SH-SY5Y (cell line): Measurements from ENCODE around the gene COPE.

ENCODE experiments used
- GATA2 ChIP-seq: IDR thresholded peaks from 2 replicates; pipeline ENCODE4 v1.6.1; 2011; ENCODE audit warnings: mild to moderate bottlenecking, low read depth, low read length
- GATA3 ChIP-seq: IDR thresholded peaks from 2 replicates; pipeline ENCODE4 v1.6.1; 2011; ENCODE audit warnings: low read depth, mild to moderate bottlenecking, low read length, moderate library complexity

Gene COPE

DNA sequence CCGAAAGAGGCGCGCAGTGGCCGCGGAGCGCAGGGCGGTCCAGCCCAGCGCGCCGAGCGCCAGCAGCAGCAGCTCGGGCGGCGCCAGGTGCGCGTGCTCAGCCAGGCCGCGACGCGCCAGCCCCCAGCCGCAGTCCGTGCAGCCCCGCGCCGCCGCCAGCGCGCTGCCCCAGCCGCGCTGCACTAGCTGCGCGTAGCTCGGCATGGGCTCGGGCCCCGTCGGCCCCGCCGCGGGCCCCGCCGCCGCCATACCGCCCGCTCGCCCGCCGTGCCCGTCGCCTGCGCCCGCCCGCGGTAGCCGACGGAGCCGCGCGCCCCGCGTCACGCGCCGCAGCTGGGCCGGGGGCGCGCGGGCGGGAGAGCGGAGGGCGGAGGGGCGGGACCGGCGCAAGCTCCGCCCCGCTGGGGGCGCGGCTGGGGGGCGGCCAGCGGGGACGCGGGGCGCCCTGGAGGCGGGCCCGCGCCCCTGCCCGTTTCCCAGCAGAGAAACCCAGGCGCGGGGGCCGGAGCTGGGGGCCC, 23.3 kb downstream of the COPE start, which contains the start of gene CERS1:
Gene CERS1 (minus strand): TSS at position 335 of the 518 bp plus-strand sequence. CDS start 86 bp downstream, at position 249.
- TF ChIP-seq GATA2 (no peak), GATA3 (no peak)

DNA sequence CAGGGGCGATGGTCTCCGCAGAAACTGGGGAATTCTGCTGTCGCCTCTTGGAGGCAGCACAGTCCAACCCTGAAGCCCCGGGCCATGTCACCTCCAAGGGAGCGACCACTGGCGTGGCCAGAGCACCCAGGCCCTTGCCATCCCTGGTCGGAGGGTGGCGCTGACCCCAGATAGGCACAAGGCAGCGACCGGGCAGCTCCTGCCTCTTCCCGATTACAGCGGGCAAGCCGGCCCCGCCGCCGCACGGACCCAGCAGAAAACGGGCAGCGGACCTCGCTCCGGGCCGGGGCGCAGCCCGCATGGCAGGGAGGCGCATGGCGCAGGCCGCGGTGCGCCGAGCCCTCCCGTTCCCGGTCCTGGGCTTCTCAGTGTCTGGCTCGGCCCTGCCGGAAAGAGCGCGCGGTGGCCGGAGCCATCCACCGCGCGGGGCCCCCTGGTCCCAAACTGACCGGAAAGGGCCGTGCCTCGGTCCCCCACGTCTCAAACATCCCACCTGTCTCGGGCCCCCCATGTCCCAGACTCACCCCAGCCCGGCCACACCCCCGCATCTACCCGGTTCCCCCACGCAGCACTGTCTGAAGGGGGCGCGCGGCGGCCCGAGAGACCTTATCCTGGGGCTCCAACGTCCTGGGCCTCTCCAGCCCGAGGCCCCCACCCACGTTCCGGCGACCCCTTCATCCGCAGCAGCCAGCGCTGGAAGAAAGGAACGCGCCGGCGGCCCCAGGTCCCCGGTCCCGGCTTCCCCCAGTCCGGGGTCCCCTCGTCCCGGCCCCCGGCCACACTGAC, 24.0 kb downstream of the COPE start:
- TF ChIP-seq GATA3 (no peak), GATA2 (no peak)

- TF ChIP-seq GATA3 (no peak), GATA2 (no peak)
These were observed 24.7 kb downstream of the COPE start for GRCh38 chr19:18894254-18895037.

GRCh38 chr19:18893587-18894253, 25.5 kb downstream of the COPE start:
- TF ChIP-seq GATA3 (no peak), GATA2 (no peak)

DNA sequence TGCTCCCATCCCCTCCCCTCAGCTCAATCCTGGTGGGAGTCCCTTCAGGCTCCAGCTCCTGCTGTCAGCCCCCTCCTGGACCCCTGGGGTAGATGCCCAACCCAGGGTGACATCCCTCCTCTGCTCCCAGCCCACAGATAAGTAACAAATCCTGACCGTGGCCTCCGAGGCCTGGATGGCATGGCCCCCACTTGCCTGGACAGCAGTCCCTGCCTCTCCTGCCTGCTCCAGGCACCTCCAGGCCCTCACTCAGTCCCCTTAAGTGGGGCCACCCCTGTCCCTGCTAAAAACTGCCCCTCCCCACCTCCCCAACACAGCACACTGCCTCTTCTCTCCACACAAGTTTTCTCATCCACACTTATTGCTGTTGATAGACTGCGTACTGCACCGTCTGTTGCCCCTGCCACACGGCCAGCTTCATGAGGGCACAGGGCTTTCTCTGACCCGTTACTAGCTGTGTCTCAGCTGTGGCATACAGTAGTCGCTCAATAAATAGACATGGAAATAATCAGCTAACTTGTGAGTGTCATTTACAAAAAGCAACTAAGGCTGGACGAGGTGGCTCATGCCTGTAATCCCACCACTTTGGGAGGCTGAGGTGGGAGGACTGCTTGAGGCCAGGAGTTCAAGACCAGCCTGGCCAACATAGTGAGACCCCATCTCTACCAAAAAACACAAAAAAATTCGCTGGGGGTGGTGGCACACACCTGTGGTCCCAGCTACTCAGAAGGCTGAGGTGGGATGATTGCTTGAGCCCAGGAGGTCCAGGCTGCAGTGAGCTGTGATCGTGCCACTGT, 29.0 kb downstream of the COPE start:
- TF ChIP-seq GATA3 (no peak), GATA2 (no peak)

- TF ChIP-seq GATA3 = no peak
- TF ChIP-seq GATA2 = no peak
These were observed 32.2 kb downstream of the COPE start for GRCh38 chr19:18886972-18887371.

- TF ChIP-seq GATA3 = no peak
- no peak for TF ChIP-seq GATA2
These were observed 35.5 kb downstream of the COPE start for GRCh38 chr19:18883526-18884304.

- TF ChIP-seq GATA2 (no peak), GATA3 (no peak)
These were observed 37.7 kb downstream of the COPE start for GRCh38 chr19:18881491-18881890.

DNA sequence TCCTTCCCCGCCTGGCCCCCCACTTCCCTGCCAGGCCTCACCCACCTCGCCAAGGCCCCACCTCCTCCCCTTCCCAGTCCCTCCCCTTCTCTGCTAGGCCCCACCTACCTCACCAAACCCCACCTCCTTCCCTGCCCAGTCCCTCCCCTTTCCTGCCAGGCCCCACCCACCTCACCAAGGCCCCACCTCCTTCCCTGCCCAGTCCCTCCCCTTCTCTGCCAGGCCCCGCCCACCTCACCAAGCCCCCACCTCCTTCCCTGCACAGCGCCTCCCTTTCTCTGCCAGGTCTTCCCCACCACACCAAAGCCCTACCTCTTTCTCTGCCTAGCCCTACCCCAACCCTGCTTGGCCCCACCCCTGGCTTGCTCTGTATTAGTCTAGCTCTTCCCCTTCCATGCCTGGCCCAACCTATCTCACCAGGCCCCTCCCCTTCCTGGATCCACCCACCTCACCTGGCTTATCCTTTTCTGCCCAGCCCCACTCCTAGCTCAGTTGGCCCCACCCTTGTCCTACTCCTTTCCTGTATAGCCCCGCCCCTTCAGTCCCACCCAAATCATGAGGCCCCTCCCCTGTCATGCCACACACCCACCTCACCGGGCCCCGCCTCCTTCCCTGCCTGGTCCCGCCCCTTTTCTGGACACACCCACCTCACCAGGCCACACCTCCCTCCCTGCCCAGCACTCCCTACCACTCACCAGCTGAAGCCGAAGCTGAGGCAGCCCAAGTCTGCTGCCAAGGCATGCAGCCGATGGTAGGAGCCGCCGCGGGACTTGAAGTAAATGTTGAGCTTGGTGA, 39.4 kb downstream of the COPE start:
- no peak for TF ChIP-seq GATA2
- TF ChIP-seq GATA3 = no peak

- TF ChIP-seq GATA2 = no peak
- TF ChIP-seq GATA3 = no peak
These were observed 40.2 kb downstream of the COPE start for GRCh38 chr19:18878858-18879578.

DNA sequence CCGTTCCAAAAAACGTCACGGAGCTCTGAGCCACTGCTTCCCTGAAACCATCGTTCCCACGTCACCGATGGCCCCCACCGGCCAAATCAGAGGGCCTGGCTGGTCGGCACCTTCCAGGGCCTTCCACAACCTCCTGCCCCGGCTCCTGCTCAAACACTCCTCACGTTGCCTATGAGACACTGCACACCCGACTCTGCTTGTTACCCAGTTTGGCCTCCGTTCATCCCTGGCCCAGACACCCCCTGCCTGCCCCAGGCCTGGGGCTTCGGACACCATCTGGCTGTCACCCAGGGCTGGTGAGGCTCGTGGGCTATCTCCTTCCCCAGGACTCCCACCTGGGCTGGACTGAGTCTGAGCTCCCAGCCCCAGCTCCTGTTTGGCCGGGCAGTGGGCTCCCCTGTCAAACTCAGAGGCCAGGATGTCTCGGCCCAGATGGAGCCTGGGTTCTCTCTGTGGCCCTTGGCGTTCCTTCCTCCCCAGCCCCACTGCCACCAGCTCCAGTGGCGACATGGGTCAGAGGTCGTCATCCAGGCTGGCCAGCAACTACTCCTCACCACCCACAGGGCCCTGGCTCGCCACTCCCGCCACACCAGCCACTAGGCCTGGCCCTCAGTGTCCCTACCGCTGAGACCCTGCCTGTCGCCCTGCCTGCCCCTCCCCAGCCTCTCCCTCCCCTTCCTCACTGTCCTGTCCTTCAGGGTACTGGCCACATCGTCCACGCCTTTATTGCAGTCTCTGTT, 41.0 kb downstream of the COPE start:
- TF ChIP-seq GATA2 (no peak), GATA3 (no peak)

- TF ChIP-seq GATA3 (no peak), GATA2 (no peak)
These were observed 42.3 kb downstream of the COPE start for GRCh38 chr19:18876865-18877264.
